K562 (cell line): Measurements from ENCODE around the gene POU2F3. TPM values are rescaled to one million over a fixed set of nuclear protein-coding genes. Genes with fewer than 3 reads are reported as not detected.
A peak's percentile ranks its signal among the peaks of the same experiment; 100 is the strongest.

Source experiments
- CBFA2T3 ChIP-seq: fragments of 450-650 bp; IDR thresholded peaks from 2 replicates; pipeline ENCODE4 v1.6.1; 2017
- CC2D1A ChIP-seq: fragments of 450-650 bp; IDR thresholded peaks from 2 replicates; pipeline ENCODE4 v1.6.1; 2017; ENCODE audit warnings: mild to moderate bottlenecking
- CTBP1 ChIP-seq: fragments of 450-650 bp; IDR thresholded peaks from 2 replicates; pipeline ENCODE4 v1.6.1; 2016; ENCODE audit warnings: borderline replicate concordance
- KDM4B ChIP-seq, 2 experiments: fragments of 450-650 bp in 1 of 2; sonication (generic) in 1 of 2; IDR thresholded peaks; 2 replicates each; pipeline ENCODE4 v1.6.1; 2016 to 2017; ENCODE audit warnings: borderline replicate concordance in 2 of 2, antibody characterized with exemption in 1 of 2, low read depth in 1 of 2, mild to moderate bottlenecking in 1 of 2
- KLF1 ChIP-seq: fragments of 450-650 bp; IDR thresholded peaks from 2 replicates; pipeline ENCODE4 v1.6.1; 2016; ENCODE audit warnings: missing genetic modification characterization, missing compliant biosample characterization
- MAZ ChIP-seq, 2 experiments: fragments of 450-650 bp in 1 of 2; sonication (generic) in 1 of 2; formaldehyde crosslinking; IDR thresholded peaks in 1 of 2; conservative IDR thresholded peaks in 1 of 2; 2 replicates each; pipeline versions ENCODE4 v1.4.0 to v1.5.0; 2020; ENCODE audit warnings: mild to moderate bottlenecking in 1 of 2, missing genetic modification reagents in 1 of 2
- NCOR1 ChIP-seq: fragments of 450-650 bp; IDR thresholded peaks from 2 replicates; pipeline ENCODE4 v1.6.1; 2016; ENCODE audit warnings: mild to moderate bottlenecking, moderate library complexity
- RBFOX2 ChIP-seq: fragments of 200-400 bp; formaldehyde crosslinking; IDR thresholded peaks from 2 replicates; pipeline ENCODE4 v1.6.1; 2017; ENCODE audit warnings: low read depth, mild to moderate bottlenecking, low read length, moderate library complexity
- RBM17 ChIP-seq: fragments of 200-400 bp; formaldehyde crosslinking; IDR thresholded peaks from 2 replicates; pipeline ENCODE4 v1.6.1; 2017; ENCODE audit warnings: low read depth, mild to moderate bottlenecking, low read length, borderline replicate concordance
- RERE ChIP-seq: sonication (generic); formaldehyde crosslinking; IDR thresholded peaks from 2 replicates; pipeline ENCODE4 v1.8.0; 2023; ENCODE audit warnings: missing genetic modification reagents, mild to moderate bottlenecking, borderline replicate concordance
- SMARCE1 ChIP-seq: fragments of 450-650 bp; IDR thresholded peaks from 2 replicates; pipeline ENCODE4 v1.7.1; 2016; ENCODE audit warnings: mild to moderate bottlenecking
- SRF ChIP-seq, 2 experiments: fragments of 250-450, 450-650 bp in 1 of 2; sonication (Bioruptor Pico) in 1 of 2; sonication (generic) in 1 of 2; formaldehyde crosslinking; IDR thresholded peaks; 2 replicates each; pipeline versions ENCODE4 v1.5.0 to v1.5.1; 2020 to 2022; ENCODE audit warnings: mild to moderate bottlenecking in 1 of 2, missing genetic modification reagents in 1 of 2
- TAF15 ChIP-seq: fragments of 200-400 bp; formaldehyde crosslinking; IDR thresholded peaks from 2 replicates; pipeline ENCODE4 v1.6.1; 2017; ENCODE audit warnings: mild to moderate bottlenecking, low read depth, low read length, moderate library complexity
- YY1 ChIP-seq, 3 experiments: IDR thresholded peaks; 2 replicates each; pipeline ENCODE4 v1.6.1; 2011; ENCODE audit warnings: low read length in 2 of 3, mild to moderate bottlenecking in 2 of 3, moderate library complexity in 2 of 3, borderline replicate concordance in 1 of 3, control low read depth in 1 of 3, low read depth in 1 of 3; ENCODE audit not compliant: insufficient read depth in 3 of 3, insufficient replicate concordance in 2 of 3, control insufficient read depth in 1 of 3, insufficient read length in 1 of 3; ENCODE audit errors: extremely low read depth in 1 of 3
- polyA plus RNA-seq, 8 experiments: library from polyadenylated mRNA; depleted of rRNA in 4 of 8; stranded (reverse) in 5 of 8; unstranded in 3 of 8; fragments of >200 nt; fragmentation: Nextera tagmentation in 2 of 8; fragmentation: Illumina TruSeq in 1 of 8; extraction: Ambion mirVana in 2 of 8; extraction: Trizol in 1 of 8; gene quantifications; 2 replicates each; pipeline versions ENCODE4 v1.2.1 to v1.2.3, GENCODE V29; 2011 to 2014; ENCODE audit warnings: inconsistent platforms in 1 of 8, missing spikeins in 1 of 8
- total RNA-seq, 7 experiments: library from RNA; depleted of rRNA in 6 of 7; stranded (reverse); fragments of >200 nt in 6 of 7; fragmentation: Illumina TruSeq in 2 of 7; extraction: Trizol in 2 of 7; gene quantifications; 2 replicates each; pipeline versions ENCODE4 v1.2.1 to v1.2.3, GENCODE V29; 2011 to 2021; ENCODE audit warnings: low replicate concordance in 1 of 7
- TF ChIP-seq, protein P1 (sequence below): sonication (generic); formaldehyde crosslinking; IDR thresholded peaks from 2 replicates; pipeline ENCODE4 v1.8.1; 2023; ENCODE audit warnings: mild to moderate bottlenecking, missing genetic modification reagents
- TF ChIP-seq, protein P2 (sequence below): fragments of 450-650 bp; IDR thresholded peaks from 2 replicates; pipeline ENCODE4 v1.6.1; 2016; ENCODE audit warnings: antibody characterized with exemption

POU2F3 gene
- total and polyA plus RNA-seq, 9 of the 15 experiments (the other 6 are each of a cell fraction or from before 2014, with no cell fraction given), result not detected

DNA sequence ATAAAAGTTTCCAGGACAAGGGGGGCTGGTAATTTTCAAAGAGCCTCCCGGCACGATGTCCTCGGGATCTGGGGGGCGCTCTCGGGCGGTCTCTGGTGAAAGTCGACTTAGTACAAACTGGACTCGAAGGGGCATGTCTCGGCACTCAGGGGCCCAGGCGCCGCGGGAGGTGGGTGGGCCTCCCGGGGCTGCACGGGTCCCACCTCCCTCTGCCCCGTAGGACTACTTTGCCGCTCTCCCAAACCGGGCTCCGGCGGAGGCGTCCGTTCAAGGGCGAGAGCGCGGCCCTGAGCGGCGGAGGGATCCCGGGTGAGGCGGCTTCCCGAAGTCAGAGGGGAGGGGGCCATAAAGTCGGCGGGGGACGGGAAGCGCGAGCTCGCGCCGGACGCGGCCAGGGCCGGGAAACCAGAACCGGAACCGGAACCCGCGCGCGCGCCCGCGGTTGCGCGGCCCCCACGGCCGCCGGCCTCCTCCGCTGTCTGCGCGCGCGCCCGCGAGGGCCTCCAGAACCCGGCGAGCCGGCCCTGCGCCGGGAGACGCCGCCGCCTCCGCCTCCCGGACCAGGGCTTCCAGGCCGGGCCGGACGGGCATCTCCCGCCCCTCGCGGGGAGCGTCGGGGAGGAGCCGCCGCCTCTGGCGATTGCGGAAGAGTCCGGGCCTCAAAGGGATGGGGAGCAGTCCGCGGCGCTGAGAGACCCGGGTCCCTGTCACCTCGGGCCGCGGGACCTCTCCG is 96.1 kb downstream of the POU2F3 start, which contains the start of gene ARHGEF12 (continued):
- no peak for TF ChIP-seq RERE (CRISPR knock-in tag)
- TF ChIP-seq RBM17, result no peak
- TF ChIP-seq CTBP1, result peak; percentile 86
- peak in 1 of 2 experiments; percentile 71; a peak in 1 of 4 replicates for TF ChIP-seq KDM4B (IDR thresholded peaks at IDR 0.05; ENCODE audit: borderline replicate concordance in 2 of 2, low read depth in 1 of 2)
- TF ChIP-seq NCOR1, result peak; percentile 63
- peak; percentile 57 for TF ChIP-seq SMARCE1
- peak in 2 of 3 experiments; percentile 61 to 68 for TF ChIP-seq YY1 (IDR thresholded peaks at IDR 0.05; ENCODE audit: borderline replicate concordance in 1 of 3, control insufficient read depth in 1 of 3, extremely low read depth in 1 of 3, insufficient read depth in 3 of 3, insufficient read length in 1 of 3, insufficient replicate concordance in 2 of 3, low read depth in 1 of 3, low read length in 2 of 3)
- TF ChIP-seq, protein P1, sequence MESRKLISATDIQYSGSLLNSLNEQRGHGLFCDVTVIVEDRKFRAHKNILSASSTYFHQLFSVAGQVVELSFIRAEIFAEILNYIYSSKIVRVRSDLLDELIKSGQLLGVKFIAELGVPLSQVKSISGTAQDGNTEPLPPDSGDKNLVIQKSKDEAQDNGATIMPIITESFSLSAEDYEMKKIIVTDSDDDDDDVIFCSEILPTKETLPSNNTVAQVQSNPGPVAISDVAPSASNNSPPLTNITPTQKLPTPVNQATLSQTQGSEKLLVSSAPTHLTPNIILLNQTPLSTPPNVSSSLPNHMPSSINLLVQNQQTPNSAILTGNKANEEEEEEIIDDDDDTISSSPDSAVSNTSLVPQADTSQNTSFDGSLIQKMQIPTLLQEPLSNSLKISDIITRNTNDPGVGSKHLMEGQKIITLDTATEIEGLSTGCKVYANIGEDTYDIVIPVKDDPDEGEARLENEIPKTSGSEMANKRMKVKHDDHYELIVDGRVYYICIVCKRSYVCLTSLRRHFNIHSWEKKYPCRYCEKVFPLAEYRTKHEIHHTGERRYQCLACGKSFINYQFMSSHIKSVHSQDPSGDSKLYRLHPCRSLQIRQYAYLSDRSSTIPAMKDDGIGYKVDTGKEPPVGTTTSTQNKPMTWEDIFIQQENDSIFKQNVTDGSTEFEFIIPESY (CRISPR knock-in tag), result no peak
- TF ChIP-seq RBFOX2, result peak; percentile 81
- TF ChIP-seq, protein P2, sequence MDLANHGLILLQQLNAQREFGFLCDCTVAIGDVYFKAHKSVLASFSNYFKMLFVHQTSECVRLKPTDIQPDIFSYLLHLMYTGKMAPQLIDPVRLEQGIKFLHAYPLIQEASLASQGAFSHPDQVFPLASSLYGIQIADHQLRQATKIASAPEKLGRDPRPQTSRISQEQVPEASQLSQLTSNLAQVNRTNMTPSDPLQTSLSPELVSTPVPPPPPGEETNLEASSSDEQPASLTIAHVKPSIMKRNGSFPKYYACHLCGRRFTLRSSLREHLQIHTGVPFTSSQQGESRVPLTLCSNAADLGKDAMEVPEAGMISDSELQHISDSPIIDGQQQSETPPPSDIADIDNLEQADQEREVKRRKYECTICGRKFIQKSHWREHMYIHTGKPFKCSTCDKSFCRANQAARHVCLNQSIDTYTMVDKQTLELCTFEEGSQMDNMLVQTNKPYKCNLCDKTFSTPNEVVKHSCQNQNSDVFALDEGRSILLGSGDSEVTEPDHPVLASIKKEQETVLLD, result peak; percentile 88
- TF ChIP-seq TAF15, result no peak
- TF ChIP-seq CC2D1A, result peak; percentile 58; the same call in 1 of the 2 replicates
- TF ChIP-seq SRF (CRISPR knock-in tag; IDR thresholded peaks at IDR 0.05), result 0 out of 4 replicates have a peak, but pooled peaks of 1 of the 2 experiments have one; percentile 35
- peak; percentile 17; the same call in 1 of the 2 replicates for TF ChIP-seq CBFA2T3
- TF ChIP-seq MAZ (CRISPR knock-in tag; conservative IDR thresholded peaks at IDR 0.05 in 1 of 2, IDR thresholded peaks at IDR 0.05 in 1 of 2), result peak; percentile 93 to 94
- TF ChIP-seq KLF1 (tag), result peak; percentile 62; the same call in 1 of the 2 replicates
